Measurements from ENCODE around the gene CAMKK2. TPM values are rescaled to one million over a fixed set of nuclear protein-coding genes. Genes with fewer than 3 reads are reported as not detected.

Gene CAMKK2
- polyA plus RNA-seq, 1 experiment = 35.8 TPM

DNA sequence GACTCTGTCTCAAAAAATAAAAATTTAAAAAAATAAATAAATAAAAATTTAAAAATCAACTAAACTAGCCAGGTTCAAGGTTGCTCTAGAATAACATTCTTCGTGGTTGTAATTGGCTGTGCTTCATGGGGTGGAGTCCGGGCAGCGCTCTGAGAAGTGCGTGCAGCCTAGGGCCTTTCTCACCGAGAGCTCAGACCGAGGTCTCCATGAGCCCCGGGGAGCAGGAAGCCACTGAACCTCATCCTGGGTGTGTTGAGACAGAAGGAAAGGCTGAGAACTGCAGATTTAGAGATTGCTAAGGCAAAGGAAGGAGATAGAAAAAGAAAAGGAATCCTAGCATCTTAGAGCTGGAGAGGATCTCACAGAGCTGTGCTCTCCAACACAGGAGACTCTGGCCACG is 71.9 kb downstream of the CAMKK2 start:
- no peak for DNase-seq (ENCODE audit: low read depth)
- ChIA-PET CTCF (interaction anchor here (0.6 to 2.6 kb wide), 4 partner anchors 9 to 163 kb away, joined by 3 to 12 read pairs (median 4); no protein-coding TSS in a partner anchor), POLR2A (no interaction called here)
- TF ChIP-seq, protein P1, sequence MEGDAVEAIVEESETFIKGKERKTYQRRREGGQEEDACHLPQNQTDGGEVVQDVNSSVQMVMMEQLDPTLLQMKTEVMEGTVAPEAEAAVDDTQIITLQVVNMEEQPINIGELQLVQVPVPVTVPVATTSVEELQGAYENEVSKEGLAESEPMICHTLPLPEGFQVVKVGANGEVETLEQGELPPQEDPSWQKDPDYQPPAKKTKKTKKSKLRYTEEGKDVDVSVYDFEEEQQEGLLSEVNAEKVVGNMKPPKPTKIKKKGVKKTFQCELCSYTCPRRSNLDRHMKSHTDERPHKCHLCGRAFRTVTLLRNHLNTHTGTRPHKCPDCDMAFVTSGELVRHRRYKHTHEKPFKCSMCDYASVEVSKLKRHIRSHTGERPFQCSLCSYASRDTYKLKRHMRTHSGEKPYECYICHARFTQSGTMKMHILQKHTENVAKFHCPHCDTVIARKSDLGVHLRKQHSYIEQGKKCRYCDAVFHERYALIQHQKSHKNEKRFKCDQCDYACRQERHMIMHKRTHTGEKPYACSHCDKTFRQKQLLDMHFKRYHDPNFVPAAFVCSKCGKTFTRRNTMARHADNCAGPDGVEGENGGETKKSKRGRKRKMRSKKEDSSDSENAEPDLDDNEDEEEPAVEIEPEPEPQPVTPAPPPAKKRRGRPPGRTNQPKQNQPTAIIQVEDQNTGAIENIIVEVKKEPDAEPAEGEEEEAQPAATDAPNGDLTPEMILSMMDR (IDR thresholded peaks at IDR 0.05; ENCODE audit: insufficient read depth, low read depth, low read length) = no peak
- Histone ChIP-seq H3K27me3 (ENCODE audit: control insufficient read depth, insufficient read depth, low read length) (no peaks in the 10 kb centered on the region), H3K36me3 (ENCODE audit: control insufficient read depth, insufficient read depth, low read length) (peaks cover 4% of the 10 kb centered on the region; the same call in 1 of the 2 replicates), H3K4me3 (ENCODE audit: low read depth, low read length) (no peak overlapping the region)

DNA sequence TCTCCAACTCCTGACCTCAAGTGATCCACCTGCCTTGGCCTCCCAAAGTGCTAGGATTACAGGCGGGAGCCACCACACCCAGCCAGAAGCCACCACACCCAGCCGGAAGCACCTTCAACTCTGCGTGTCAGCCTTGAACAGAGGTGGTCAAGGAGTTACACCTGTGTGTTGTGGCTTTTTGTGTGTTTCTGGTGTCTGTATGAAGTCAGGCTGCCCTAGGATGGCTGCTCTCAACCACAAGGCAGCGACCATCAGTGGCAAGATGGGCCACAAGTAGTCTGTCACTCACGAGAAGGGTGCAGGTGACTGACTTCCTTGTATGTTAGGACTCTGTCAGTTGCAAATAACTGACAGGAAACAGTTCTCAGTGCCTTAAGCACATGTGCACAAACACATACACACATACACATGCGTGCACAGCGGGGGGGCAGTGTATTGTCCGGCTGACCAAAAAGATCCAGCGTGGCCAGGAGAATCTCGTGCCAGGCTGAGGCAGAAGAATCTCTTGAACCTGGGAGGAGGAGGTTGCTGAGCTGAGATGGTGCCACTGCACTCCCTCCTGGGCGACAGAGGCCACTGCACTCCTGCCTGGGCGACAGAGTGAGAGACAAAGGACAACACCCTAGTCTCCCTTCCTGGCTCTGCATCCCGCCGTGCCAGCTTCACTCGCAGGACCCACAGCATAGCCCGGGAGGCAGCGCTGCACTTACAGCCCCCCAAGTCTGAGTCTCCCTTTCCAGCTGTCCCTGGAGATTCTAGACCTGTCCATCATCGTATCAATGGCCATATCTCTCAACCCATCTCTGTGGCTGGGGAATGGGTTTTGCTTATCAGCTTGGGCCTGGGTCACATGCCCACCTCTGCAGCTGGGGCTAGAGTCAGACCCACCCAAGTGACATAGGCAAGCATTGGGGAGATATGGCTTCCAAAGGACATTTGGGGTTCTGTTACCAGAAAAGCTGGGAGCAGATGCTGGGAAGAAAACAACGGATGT is 72.9 kb downstream of the CAMKK2 start:
- ChIA-PET POLR2A (no interaction called here), CTCF (interaction anchor here (1.7 to 2.6 kb wide), 2 partner anchors 14 to 162 kb away, joined by 4 to 12 read pairs; no protein-coding TSS in a partner anchor)
- TF ChIP-seq, protein P1 (IDR thresholded peaks at IDR 0.05; ENCODE audit: insufficient read depth, low read depth, low read length) = peak; percentile 23; the same call in 1 of the 2 replicates
- H3K36me3 ChIP-seq (ENCODE audit: control insufficient read depth, insufficient read depth, low read length) = peaks cover 4% of the 10 kb centered on the region; the same call in 1 of the 2 replicates
- DNase-seq (ENCODE audit: low read depth) = no peak
- H3K4me3 ChIP-seq (ENCODE audit: low read depth, low read length) = no peak overlapping the region
- no peaks in the 10 kb centered on the region for H3K27me3 ChIP-seq (ENCODE audit: control insufficient read depth, insufficient read depth, low read length)

DNA sequence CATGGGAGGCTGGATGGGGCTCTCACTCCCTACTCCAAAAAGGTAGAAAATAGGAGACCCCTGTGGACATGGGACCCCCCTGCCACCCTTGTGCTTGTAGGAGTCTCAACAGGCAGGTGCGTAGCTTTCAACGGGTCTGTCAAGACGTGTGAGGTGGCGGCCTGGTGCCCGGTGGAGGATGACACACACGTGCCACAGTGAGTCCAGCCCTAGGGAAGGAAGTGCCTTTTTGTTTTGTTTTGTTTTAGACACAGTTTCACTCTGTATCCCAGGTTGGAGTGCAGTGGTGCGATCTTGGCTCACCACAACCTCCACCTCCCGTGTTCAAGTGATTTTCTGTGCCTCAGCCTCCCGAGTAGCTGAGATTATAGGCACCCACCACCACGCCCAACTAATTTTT is 73.7 kb downstream of the CAMKK2 start:
- TF ChIP-seq, protein P1 (IDR thresholded peaks at IDR 0.05; ENCODE audit: insufficient read depth, low read depth, low read length) = no peak
- POLR2A ChIA-PET = no interaction called here
- no peak for DNase-seq (ENCODE audit: low read depth)

DNA sequence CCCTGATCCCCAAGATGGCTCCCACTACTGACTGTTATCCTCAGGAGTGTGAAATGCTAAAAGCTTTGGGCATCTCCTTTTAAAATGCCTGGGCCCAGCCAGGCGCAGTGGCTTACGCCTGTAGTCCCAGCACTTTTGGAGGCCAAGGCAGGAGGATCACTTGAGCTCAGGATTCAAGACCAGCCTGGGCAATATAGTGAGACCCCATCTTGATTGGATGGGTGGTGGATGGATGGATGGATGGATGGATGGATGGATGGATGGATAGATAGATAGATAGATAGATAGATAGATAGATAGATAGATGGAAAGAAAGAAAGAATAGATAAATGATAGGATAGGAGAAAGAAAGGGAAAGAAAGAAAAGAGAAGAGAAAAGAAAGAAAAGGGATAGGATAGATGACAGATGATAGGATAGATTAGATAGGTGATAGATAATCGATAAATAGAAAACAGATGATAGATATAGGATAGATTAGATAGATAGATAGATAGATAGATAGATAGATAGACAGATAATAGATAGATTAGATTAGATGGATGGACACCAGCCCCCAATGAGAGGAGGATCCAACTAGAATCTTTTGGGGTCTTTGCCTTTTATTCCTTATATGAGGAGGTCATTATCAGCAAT is 77.0 kb downstream of the CAMKK2 start:
- H3K27me3 ChIP-seq (ENCODE audit: control insufficient read depth, insufficient read depth, low read length) = no peaks in the 10 kb centered on the region
- ChIA-PET POLR2A (no interaction called here), CTCF (interaction anchor here (5.3 kb wide), 1 partner anchor 11 kb away, joined by 21 read pairs; no protein-coding TSS in a partner anchor)
- H3K36me3 ChIP-seq (ENCODE audit: control insufficient read depth, insufficient read depth, low read length) = peaks cover 4% of the 10 kb centered on the region; the same call in 1 of the 2 replicates
- TF ChIP-seq, protein P1 (IDR thresholded peaks at IDR 0.05; ENCODE audit: insufficient read depth, low read depth, low read length) = no peak
- no peak overlapping the region for H3K4me3 ChIP-seq (ENCODE audit: low read depth, low read length)
- DNase-seq (ENCODE audit: low read depth) = no peak

More for the DNA sequence above, 73.7 kb downstream of the CAMKK2 start:
- H3K4me3 ChIP-seq (ENCODE audit: low read depth, low read length) = no peak overlapping the region
- CTCF ChIA-PET = interaction anchor here (0.6 to 2.6 kb wide), 2 partner anchors 9 to 161 kb away, joined by 4 to 12 read pairs; no protein-coding TSS in a partner anchor
- no peaks in the 10 kb centered on the region for H3K27me3 ChIP-seq (ENCODE audit: control insufficient read depth, insufficient read depth, low read length)
- peaks cover 4% of the 10 kb centered on the region; the same call in 1 of the 2 replicates for H3K36me3 ChIP-seq (ENCODE audit: control insufficient read depth, insufficient read depth, low read length)
